GM21526 (cell line): ENCODE measurements around the gene ASIP.
"Not testable (repeated sequence)": the region's sequence is repeated elsewhere in the genome, so short reads cannot be mapped to it uniquely, and the experiment has no call there.

Experiments used
- ATAC-seq: cut with Tn5 transposase; IDR thresholded peaks from one replicate; pipeline ENCODE4 v1.9.1; 2021; ENCODE audit warnings: moderate library complexity; ENCODE audit not compliant: unreplicated experiment, low FRiP score

ASIP gene

DNA sequence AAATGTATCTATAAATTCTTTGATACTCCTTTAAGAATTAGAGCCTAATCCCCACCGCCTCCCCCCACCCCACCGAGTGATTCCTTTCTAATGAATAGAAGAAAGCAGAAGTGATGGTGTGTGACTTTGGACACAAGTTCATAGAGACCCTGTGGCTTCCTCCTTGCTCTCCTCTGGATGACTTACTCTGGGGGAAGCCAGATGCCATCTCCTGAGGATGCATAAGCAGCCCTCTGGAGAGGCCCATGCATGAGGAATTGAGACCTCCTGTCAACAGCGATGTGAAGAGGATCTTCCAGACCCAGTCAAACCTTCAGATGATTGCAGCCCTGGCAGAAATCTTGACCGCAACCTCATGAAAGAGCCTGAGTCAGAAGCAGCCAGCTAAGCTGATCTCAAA, 40.8 kb downstream of the ASIP start:
- ATAC-seq, result no peak

DNA sequence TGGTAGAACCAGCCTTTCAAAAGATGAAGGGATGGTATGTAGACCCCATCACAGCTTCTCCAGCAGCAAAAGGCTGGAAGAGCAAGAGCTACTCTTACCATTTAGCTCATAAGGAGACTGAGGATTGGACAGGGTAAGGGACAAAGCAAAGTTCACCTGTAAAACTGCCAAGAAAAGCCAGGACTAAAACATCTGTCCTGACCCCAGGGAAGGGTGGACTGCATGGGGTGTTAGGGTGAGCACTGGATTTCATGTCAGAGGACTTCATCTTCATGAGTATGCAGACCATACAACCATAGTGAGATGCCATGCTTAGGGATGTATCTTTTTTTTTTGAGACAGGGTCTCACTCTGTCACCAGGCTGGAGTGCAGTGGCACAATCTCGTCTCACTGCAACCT, 42.6 kb downstream of the ASIP start:
- no peak for ATAC-seq

DNA sequence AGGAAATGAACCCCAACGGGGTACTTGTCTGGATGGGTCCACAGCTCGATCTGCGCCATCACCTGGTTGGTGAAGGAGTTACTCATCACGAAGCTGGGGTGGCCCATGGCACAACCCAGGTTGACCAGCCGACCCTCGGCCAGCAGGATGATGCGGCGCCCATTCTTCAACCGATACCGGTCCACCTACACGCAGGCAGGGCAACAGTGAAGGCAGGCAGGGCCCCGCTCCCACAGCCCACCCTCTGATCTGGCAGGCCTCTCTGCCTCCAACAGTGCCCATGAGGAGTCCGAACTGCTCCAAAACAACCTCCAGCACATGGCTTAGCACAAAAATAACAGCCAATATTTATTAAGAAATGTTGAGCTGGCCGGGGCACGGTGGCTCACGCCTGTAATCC, 44.2 kb downstream of the ASIP start:
- ATAC-seq, result no peak

DNA sequence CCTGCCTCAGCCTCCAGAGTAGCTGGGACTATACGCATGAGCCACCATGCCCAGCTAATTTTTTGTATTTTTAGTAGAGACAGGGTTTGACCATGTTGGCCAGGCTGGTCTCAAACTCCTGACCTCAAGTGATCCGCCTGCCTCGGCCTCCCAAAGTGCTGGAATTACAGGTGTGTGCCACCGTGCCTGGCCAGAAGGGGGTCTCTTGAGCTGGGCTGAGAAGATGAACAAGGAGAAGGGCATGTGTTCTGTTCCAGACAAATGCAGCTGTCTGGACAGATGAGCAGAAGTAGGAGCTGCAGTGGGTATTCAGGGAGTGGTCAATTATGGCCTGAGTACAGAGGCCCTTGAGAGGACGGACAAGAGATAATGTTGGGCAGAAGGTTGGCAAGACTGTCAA, 46.3 kb downstream of the ASIP start:
- not testable (repeated sequence) for ATAC-seq

DNA sequence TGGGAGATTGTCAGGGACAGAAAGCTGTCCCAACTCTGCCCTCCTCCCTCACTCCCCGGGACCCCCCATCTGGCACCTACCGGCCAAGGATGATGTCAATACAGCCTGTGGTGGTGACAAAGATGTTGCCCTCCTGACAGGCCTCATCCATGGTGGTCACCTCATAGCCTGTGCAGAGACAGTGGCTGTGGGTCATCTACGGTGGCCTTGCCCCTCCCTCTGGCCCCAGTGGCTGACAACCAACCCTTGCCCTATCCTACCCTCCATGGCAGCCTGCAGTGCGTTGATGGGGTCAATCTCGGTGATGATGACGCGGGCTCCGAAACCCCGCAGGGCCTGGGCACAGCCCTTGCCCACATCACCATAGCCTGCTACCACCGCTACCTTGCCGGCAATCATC, 49.2 kb downstream of the ASIP start:
- ATAC-seq, result no peak

DNA sequence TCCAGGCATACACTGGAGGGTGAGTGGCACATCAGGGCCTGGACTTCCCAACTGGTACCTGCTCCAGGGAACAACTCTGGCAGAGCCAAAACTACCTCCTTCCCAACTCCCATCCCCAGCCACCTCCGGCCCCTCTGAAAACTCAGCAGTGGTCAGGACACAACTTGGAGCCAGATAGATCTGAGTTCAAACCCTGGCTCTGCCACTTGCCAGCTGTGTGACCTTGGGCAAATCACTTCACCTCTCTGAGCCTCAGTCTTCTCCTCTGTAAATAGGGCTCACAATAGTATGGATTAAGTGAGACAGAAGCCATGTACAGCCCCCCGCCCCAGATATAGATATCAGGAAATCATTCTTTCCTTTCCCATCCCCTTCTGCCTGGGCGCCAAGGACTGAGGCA, 51.3 kb downstream of the ASIP start:
- ATAC-seq, result no peak

DNA sequence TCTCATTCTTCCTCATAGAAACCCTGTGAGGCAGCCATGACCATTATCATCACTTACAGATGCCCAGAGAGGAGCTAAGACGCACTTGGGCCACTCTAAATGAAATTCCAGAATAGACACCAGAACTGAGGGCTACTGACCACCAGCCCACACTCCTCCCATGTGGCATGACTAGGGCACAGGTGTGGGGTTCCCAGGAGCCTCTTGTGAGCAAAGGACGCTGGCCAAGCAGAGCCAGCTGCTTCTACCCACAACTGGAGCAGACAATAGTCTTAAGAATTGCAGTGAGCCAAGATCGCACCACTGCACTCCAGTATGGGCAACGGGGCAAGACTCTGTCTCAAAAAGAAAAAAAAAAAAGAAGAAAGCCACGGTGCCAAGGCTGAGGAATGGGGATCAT, 51.9 kb downstream of the ASIP start:
- ATAC-seq, result no peak

DNA sequence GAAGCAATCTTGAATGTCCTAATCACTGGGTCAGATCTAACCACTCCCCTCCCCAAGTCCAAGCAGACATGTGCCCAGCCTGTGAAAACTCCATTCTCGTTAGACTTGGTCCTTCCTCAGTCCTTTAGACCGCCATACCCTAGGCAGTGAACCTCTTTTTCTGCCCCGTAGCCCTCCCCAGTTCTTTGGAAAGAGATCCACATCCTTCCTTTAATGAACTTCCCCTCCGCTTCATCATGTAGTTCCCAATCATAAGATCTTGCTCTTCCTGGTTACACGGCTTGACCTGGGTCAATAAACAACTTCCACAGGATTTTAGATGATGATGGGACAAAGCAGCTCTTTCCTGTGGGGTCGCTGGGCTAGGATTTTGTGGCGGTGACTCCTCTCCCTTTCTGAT, 52.4 kb downstream of the ASIP start:
- ATAC-seq, result no peak

DNA sequence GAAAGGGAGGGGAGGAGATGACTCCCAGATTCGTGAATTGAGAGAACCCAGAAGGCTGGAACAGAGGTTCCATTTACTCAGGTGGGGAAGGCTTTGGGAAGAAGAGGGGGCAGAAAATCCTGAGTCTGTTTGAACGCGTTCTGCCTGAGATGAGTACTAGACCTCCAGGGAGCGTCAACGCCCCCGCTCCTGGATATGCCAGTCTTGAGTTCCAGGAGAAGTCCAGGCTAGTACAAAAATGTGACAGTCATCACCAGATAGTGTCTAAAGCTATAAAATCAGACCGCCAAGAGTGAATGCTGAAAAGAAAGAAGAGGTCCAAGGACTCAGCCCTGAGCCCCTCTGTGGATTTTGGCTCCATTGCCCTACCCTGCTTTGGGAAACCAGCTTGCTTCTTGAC, 53.3 kb downstream of the ASIP start:
- ATAC-seq, result no peak

DNA sequence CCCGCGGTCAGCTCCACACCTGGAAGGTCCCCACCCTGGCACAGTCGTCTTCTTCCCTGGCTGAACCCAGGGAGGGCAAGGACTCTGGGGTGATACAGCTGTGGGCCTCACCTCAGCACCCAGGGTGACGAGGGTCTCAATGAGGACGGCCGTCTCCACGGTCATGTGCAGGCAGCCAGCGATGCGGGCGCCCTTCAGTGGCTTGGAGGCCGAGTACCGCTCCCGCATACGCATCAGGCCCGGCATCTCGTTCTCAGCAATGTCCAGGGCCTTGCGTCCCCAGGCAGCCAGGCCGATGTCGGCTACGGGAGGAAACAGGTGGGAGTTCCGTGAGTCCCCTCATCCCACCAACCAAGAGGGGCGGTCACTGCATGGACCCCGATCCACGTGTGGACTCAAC, 54.1 kb downstream of the ASIP start:
- ATAC-seq, result no peak

DNA sequence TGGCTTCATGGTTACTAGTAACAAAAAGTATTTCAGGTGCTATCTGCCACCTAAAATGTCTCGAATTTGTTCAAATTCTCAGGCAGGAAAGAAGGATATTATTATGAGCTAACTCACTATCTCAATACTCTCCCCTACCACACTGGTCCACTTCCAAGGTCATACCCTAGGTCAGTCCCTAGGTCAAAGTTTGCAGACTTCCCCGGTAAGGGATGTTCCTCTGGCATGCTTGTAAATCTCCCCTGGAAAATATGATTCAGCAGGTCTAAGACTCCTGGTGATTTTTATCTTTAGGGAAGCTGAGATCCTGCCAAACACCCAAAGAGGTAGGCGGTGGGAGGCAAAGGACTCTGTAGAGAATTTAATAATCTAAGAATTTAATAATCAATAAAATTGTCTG, 55.2 kb downstream of the ASIP start:
- ATAC-seq, result no peak

DNA sequence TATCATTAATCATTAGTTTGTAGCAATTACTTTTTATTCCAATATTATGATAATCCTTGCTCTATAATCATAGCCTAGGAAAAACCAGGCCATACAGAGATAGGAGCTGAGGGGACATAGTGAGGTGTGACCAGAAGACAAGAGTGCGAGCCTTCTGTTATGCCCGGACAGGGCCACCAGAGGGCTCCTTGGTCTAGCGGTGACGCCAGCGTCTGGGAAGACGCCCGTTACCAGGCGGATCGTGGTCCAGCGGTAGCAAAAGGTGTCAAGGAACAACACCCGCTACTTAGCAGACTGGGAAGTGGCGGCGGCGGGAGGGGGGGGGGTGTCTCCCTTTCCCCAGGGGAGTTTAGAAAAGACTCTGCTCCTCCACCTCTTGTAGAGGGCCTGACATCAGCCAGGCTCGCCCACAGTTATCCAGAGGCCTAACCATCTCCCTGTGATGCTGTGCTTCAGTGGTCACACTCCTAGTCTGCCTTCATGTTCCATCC, 57.1 kb downstream of the ASIP start:
- ATAC-seq, result not testable (repeated sequence)

DNA sequence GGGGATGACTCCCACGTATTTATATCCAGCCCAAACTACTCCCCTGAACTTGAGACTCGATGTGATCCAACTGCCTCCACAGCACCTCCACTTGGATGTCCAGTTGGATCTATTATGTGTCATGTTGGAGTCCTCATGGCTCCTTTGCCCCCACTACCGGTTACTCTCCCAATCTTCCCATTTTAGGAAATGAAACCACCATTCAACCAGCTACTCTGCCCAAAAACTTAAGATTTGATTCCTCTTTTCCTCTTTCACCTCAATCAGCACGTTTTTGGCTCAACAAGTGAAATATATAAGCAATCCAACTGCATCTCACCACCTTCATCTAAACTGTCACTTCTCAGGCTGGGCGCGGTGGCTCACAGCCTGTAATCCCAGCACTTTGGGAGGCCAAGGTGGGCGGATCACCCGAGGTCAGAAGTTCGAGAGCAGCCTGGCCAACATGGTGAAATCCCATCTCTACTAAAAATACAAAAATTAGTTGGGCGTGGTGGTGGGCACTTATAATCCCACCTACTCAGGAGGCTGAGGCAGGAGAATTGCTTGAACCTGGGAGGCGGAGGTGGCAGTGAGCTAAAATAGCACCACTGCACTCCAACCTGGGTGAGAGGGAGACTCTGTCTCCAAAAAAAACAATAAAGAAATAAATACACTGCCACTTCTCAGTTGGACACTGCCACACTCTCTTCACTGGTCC, 58.5 kb downstream of the ASIP start:
- ATAC-seq, result no peak

DNA sequence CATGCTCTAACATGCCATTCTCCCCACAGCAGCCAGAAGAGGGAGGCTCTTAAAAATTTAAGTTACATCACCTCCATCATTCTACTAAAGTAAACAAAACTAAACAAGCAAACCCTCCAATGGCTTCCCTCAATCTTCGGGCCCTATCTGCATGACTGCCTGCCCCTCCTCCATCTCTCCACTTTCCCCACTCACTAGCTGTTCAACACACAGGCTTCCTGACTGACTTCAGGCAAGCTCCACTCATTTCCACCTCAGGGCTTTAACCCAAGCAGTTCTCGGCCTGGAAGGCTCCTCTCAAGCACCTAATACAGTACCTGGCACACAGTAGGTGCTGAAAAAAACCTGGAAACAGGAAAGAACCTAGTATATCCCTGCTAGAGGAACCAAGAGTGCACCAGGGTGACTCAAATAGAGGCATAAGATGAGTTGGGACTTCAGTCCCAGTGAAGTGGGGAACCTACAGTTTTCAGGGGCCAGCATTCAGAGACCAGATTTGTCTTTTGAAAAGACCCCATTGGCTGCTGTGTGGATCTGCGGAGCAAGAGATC, 59.1 kb downstream of the ASIP start:
- ATAC-seq, result no peak

DNA sequence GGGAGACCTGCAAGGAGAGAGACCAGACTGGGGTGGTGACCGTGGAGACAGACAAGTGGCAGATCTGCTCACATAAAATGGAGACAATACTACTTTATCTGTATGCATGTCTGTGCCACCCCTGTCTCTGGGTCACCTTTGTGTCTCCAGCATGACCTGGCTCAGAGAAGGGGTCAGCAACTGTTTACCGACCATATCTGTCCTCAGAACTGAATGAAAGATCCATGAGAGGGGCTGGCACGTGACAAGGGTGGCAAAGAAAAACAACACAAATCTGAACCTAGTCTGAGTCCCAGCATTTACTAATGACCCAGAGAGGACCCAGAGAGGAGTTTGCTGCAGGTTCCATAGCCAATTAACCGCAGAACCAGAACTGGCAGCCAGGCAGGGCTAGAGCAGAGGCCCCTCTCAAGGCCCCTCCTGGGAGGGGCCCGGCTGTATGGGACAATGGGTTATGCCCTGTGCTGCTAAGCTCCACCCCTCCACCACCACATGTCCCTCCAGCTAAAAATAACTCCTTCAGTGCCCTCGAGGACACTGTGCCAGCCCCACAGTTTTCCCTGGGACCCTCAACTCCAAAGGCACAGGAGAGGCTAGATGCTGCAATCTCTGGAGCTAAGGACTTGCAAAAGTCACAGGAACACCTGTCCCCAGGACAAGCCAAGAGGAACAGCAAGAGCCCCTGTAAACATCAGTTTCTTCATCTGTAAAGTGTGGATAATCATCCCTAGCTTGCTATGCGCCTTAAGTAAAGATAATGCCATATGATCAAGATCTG, 59.8 kb downstream of the ASIP start:
- no peak for ATAC-seq

DNA sequence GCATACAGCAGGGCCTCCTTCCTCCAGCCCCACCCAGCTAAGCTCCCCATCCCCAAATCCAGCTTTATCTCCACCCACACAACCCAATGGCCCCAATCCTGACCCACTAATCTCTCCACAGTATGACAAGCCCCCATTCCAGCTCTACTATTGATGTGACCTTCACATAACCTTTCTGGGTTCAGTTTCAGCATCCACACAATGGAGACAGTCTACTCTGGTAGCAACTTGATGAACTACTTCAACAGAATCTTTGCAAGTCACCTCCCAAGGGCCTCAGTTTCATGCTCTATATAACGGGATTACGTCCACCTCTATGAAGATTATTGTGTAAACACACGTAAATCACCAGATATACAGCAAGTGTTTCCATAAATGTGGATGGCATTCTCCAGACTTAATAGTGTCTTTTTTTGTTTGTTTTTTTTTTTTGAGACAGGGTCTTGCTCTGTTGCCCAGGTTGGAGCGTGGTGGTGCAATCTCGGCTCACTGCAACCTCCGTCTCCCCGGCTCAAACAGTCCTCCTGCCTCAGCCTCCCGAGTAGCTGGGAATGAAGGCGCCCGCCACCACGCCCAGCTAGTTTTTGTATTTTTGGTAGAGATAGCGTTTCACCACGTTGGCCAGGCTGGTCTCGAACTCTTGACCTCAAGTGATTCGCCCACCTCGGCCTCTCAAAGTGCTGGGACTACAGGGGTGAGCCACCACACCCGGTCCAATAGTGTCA, 60.5 kb downstream of the ASIP start:
- ATAC-seq, result no peak

DNA sequence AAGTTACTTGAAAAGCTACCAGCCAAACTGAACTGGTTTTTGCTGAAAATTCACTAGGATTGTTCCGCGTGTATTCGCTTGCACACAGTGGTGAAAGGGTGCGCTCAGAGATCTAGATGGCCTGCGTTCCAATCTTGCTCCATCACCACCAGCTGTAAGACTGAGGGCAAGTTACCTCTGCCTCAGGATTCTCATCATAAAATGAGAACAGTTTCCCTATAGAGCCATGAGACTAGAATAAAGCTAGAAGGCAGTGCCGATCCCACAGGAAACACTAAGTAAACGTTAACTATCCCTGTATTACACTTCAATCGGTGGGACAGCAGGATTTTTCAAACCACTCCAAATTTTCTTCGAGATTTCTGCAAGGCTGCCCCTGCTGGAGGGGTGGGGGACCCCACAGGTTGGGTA, 61.1 kb downstream of the ASIP start:
- no peak for ATAC-seq

DNA sequence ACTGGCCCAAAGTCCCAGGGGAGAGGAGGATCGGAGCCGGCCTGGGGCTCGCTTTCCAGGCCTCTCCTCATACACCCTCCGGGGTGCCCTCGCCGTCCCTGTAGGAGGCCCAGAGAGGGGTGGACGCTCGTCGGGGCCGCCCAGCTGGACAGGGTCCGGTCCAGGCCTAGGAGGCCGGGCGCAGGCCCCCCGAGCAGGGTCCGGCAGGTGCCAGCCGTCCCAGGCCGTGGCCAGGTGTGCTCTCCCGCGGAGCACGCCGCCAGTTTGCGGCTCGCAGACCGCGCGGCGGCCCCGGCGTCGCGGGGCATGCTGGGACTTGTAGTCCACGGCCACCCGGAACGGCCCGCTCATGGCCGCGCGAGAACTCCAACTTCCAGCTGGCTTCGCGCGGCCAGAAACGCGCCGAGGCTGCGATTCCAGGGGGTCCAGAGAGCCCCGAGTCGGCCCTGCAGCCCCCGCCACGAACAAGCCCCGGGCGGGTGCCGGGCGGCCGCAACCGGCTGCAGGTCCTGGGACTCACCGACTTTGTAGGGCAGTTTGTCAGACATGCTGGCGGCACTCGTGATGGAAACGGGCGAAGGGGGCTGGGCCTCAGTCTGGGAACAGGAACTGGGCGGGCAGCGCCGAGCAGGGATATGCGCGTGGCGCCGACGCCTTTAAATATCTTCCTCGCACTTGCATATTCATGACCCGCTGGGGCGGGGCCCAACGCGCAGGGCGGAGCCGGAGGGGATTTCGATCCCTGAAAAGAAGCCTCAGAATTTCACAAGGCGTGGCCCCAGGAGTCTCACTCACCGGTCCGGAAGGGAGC, 61.7 kb downstream of the ASIP start, which contains the start of gene AHCY:
Gene AHCY, minus strand, starts transcription at position 633 of the 811 bp plus-strand sequence. Its CDS starts 85 bp downstream, at position 548.
- ATAC-seq, result peak; percentile 84

DNA sequence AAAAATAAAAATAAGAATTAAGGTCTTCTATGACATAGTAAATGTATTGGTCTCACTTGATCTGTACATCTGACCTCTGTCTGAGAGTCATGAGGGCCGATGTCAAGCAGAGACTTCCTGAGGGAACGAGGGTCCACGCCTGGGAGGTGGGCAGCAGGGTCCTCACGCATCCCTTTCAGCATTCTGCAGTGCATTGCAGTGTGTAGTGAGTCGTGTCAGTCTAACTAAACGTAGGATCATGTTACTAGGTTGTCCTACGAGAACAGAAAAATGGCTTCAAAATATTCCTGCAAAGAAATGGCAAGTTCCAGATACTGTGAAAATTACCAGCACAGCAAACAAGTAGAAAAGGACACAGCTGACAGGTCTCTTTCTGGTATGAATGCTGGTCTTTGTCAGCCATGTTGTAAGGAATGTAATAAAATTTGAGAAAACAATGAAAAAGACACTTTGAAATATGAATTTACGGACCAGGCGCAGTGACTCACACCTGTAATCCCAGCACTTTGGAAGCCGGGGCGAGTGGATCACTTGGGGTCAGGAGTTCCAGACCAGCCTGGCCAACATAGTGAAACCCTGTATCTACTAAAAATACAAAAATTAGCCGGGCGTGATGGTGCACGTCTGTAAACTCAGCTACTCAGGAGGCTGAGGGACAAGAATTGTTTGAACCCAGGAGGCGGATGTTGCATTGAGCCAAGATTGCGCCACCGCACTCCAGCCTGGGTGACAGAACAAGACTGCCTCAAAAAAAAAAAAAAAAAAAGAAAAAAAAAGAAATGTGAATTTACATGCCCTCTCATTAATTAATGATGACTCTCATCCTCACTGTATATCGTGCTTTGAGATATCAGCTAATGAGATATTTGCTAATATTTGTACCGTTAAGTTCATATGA, 64.4 kb downstream of the ASIP start:
- ATAC-seq, result no peak
